WERI-Rb-1 (cell line): ENCODE measurements around the gene VPS54.

Experiments used
- DNase-seq: peaks from one replicate; pipeline ENCODE4 v3.0.0-alpha.2; 2020
- H3K27ac ChIP-seq: fragments of 250-450 bp; sonication (Bioruptor Pico); 2 replicates; pipeline ENCODE4 v1.5.1; 2020; ENCODE audit warnings: mild to moderate bottlenecking, moderate library complexity
- H3K27me3 ChIP-seq: fragments of 250-450 bp; sonication (Bioruptor Pico); 2 replicates; pipeline ENCODE4 v1.5.1; 2021; ENCODE audit warnings: mild to moderate bottlenecking, low read depth, moderate library complexity; ENCODE audit not compliant: insufficient read depth, severe bottlenecking
- H3K36me3 ChIP-seq: fragments of 250-450 bp; sonication (Bioruptor Pico); 2 replicates; pipeline ENCODE4 v1.5.1; 2020; ENCODE audit warnings: mild to moderate bottlenecking, moderate library complexity
- H3K4me3 ChIP-seq: 2 replicates; pipeline ENCODE4 v1.5.1; 2011; ENCODE audit warnings: low read depth, mild to moderate bottlenecking, control low read depth, low read length
- H3K9me3 ChIP-seq: fragments of 250-450 bp; sonication (Bioruptor Pico); 2 replicates; pipeline ENCODE4 v1.5.1; 2021; ENCODE audit warnings: mild to moderate bottlenecking, moderate library complexity; ENCODE audit not compliant: severe bottlenecking
- CTCF ChIP-seq: IDR thresholded peaks from 2 replicates; pipeline ENCODE4 v1.5.1; 2011; ENCODE audit warnings: low read depth, mild to moderate bottlenecking, control low read depth, inconsistent platforms, low read length

Gene VPS54

GRCh38 chr2:63983986-63984605 lies 35.1 kb downstream of the VPS54 start:
- Histone ChIP-seq H3K9me3 (no peaks in the 10 kb centered on the region), H3K4me3 (no peak overlapping the region), H3K27me3 (no peaks in the 10 kb centered on the region), H3K27ac (no peak overlapping the region), H3K36me3 (peaks cover 18% of the 10 kb centered on the region)
- TF ChIP-seq CTCF: no peak
- no peak for DNase-seq

GRCh38 chr2:63982335-63982734 lies 36.9 kb downstream of the VPS54 start:
- no peak for TF ChIP-seq CTCF
- Histone ChIP-seq H3K9me3 (no peaks in the 10 kb centered on the region), H3K27ac (no peak overlapping the region), H3K36me3 (peaks cover 18% of the 10 kb centered on the region), H3K4me3 (no peak overlapping the region), H3K27me3 (no peaks in the 10 kb centered on the region)
- DNase-seq: no peak

- H3K27me3 ChIP-seq: no peaks in the 10 kb centered on the region
- no peak for TF ChIP-seq CTCF
- DNase-seq: no peak
- no peaks in the 10 kb centered on the region for H3K9me3 ChIP-seq
- no peak overlapping the region for H3K4me3 ChIP-seq
- H3K27ac ChIP-seq: no peak overlapping the region
- H3K36me3 ChIP-seq: peaks cover 18% of the 10 kb centered on the region
Measured at GRCh38 chr2:63981702-63982103, 37.5 kb downstream of the VPS54 start.

- Histone ChIP-seq H3K36me3 (peaks cover 20% of the 10 kb centered on the region), H3K27me3 (no peaks in the 10 kb centered on the region), H3K4me3 (no peak overlapping the region), H3K9me3 (no peaks in the 10 kb centered on the region), H3K27ac (no peak overlapping the region)
- no peak for TF ChIP-seq CTCF
- DNase-seq: no peak
Measured at GRCh38 chr2:63980794-63981193, 38.4 kb downstream of the VPS54 start.

GRCh38 chr2:63977904-63978303 lies 41.3 kb downstream of the VPS54 start:
- Histone ChIP-seq H3K27ac (no peak overlapping the region), H3K27me3 (no peaks in the 10 kb centered on the region), H3K9me3 (no peaks in the 10 kb centered on the region), H3K36me3 (peaks cover 21% of the 10 kb centered on the region), H3K4me3 (no peak overlapping the region)
- no peak for DNase-seq
- no peak for TF ChIP-seq CTCF

GRCh38 chr2:63976125-63976510 lies 43.1 kb downstream of the VPS54 start:
- Histone ChIP-seq H3K27ac (no peak overlapping the region), H3K9me3 (no peaks in the 10 kb centered on the region), H3K27me3 (no peaks in the 10 kb centered on the region), H3K4me3 (no peak overlapping the region), H3K36me3 (peaks cover 25% of the 10 kb centered on the region)
- TF ChIP-seq CTCF: no peak
- no peak for DNase-seq
